DOHH2 (cell line): ENCODE data around the gene SPRR3.

Source experiments
- CTCF ChIP-seq: fragments of 200-600 bp; sonication (generic); IDR thresholded peaks from one replicate; pipeline ENCODE4 v1.5.1; 2014; ENCODE audit warnings: antibody characterized with exemption, mild to moderate bottlenecking, low read depth, low read length; ENCODE audit not compliant: poor library complexity, severe bottlenecking
- EZH2phosphoT487 ChIP-seq: fragments of 200-600 bp; sonication (generic); IDR thresholded peaks from 2 replicates; pipeline ENCODE4 v1.6.1; 2017; ENCODE audit warnings: borderline replicate concordance, mild to moderate bottlenecking, antibody characterized with exemption, low read length, moderate library complexity, mixed read lengths

- TF ChIP-seq CTCF (no peak), EZH2phosphoT487 (no peak)
These were observed 24.2 kb downstream of the SPRR3 start for GRCh38 chr1:153025797-153026196.
